Cerebellar cortex (tissue), 1 donor: ENCODE results near the gene LILRB2.
"Not testable (repeated sequence)": the region's sequence is repeated elsewhere in the genome, so short reads cannot be mapped to it uniquely, and the experiment has no call there.

Experiments
- DNase-seq: peaks from one replicate; pipeline ENCODE4 v3.0.0-alpha.2; 2015; ENCODE audit warnings: low spot score

Gene LILRB2

DNA sequence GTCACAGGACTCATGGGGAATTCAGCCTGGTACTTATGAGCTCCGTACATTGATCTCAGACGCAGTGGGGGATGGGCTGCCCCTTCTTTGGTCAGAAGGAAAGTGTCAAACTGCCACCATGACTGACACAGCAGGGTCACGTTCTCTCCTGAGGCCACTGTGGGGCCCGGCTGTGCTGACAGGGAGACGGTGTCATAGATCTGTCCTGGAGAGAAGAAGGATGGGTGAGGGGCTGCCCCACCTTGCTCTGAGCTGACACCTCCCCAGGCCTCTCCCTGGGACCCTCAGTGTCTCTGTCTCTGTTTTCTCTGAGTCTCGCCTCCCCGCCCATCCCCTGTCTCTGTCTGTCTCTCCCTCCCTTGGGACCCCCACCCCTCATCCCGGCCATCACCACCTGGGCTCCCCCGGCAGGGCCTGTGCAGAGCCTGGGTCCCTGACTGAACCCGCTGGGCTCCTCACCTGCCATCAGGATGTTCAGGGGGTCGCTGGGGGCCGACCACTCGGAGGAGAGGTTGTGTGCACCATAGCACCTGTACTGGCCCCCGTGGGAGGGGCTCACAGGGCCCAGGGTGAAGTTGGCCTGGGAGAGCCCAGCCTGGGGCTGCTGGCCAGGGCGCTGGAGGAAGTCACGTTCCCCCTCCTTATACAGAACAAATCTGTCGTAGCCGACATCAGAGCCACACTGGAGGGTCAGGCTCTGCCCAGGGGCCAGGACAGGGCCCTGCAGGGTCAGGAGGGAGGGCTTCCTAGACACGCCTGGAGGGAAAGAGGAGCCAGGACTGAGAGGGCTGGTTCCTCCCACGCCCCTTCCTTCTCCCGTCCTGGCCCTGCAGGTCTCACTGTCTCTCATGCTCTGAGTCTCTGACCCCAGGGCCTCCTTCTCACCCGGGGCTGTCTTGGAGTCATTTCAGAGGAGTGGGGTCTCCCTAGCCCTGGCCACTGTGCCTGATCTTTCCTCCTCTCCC is 40.3 kb downstream of the LILRB2 start:
- DNase-seq = not testable (repeated sequence)

- not testable (repeated sequence) for DNase-seq
Measured at GRCh38 chr19:54239491-54240371, 41.2 kb downstream of the LILRB2 start.

- DNase-seq = no peak
Measured at GRCh38 chr19:54233941-54234340, 47.0 kb downstream of the LILRB2 start.

DNA sequence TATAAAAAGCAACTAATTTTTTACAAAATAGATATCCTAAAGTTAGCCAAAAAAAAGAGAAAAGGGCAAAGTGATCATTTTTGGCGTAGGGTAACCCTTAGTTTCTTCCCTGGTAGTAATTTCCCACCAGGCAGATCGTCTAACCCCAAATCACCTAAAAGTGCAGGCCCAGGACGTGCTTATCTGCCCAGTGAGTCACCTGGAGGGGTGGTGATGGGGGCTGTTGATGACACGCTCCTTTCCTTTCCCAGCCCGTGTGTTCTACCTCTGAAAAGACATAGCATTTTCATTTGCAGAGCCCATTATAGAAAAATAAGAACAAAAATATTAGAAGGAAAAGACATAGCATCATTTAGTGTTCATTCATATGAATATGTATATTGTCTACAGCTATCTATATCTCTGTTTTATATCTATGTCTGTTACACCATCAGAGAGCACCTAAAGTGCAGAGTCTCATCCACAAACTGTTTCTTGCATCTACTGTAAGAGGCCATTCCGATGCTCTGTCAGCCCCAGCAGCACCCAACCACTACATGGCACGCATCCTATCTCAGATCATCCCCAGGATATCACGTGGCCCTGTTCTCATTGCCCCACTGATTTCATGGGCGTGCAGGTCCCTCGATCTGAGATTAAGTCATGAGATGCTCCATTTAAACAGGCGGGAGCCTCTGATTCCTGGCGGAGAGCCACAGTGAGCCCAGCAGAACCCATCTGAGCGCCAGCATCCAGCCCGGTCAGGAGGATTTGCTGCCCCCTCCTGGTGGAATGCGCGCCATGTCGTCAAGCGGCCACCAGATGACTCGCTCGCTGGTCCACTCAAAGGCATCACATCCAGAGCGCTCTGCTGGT is 49.6 kb downstream of the LILRB2 start:
- DNase-seq = peak; percentile 88

DNA sequence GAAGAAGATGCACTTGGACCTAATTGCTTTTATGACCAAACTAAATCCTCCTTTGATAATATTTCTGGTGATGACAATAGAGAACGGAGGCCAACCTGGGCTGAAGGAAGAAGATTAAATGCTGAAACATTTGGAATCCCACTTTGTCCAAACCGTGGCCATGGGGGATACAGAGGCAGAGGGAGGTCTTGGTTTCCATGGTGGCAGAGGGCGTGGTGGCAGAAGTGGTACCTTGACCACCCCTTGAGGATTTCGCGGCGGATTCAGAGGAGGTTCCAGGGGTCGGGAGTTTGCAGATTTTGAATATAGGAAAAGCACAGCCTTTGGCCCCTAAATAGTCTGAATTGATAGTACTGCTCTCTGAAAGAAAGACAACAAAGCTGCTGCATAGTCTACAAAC is 50.9 kb downstream of the LILRB2 start:
- DNase-seq = no peak

GRCh38 chr19:54229146-54229545 is 51.8 kb downstream of the LILRB2 start:
- DNase-seq = no peak

DNA sequence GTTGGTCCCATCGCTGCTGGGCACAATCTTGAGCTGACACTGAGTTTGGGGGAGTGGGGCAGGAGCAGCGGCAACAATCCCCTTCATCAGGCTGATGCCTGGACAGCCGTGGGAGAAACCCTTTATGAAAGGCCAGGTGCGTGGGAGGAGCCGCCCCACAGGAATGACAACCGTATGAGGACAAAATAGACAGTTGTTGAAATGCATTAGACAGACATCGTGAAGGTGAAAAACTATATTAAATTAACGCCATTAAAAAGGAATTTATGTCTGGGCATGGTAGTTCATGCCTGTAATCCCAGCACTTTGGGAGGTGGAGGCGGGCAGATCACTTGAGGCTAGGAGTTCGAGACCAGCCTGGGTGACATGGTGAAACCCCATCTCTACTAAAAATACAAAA is 56.3 kb downstream of the LILRB2 start:
- DNase-seq = not testable (repeated sequence)

- DNase-seq = not testable (repeated sequence)
Measured at GRCh38 chr19:54223937-54224281, 57.0 kb downstream of the LILRB2 start.
